ENCODE measurements around the gene DNAJB14. TPM values are rescaled to one million over a fixed set of nuclear protein-coding genes. Genes with fewer than 3 reads are reported as not detected.

The DNAJB14 gene
- total RNA-seq, 2 experiments from 2014 or later: 66.3 to 67.4 TPM

- TF ChIP-seq CTCF (IDR thresholded peaks at IDR 0.05): no peak
- Histone ChIP-seq H3K27me3 (ENCODE audit: control insufficient read depth in 1 of 2, insufficient read depth in 2 of 2, low read length in 2 of 2) (no peaks in the 10 kb centered on the region), H3K36me3 (ENCODE audit: insufficient read depth, low read length) (peaks cover 14% of the 10 kb centered on the region), H3K27ac (ENCODE audit: low read depth in 1 of 2, low read length in 2 of 2) (peak within 1 kb of the TSS; percentile 71 to 80), H3K4me3 (ENCODE audit: low read length) (peak within 1 kb of the TSS; percentile 61), H3K9me3 (ENCODE audit: control insufficient read depth in 1 of 2, insufficient read depth in 1 of 2, low read length in 2 of 2) (no peaks in the 10 kb centered on the region), H3K4me1 (ENCODE audit: insufficient read depth, low read length) (peaks cover 23% of the 10 kb centered on the region)
- no peaks in the 10 kb centered on the region for H3K27me3 Mint-ChIP-seq
- DNase-seq: peak; percentile 76 to 97 (median 88)
- peaks cover 22% of the 10 kb centered on the region for H3K36me3 Mint-ChIP-seq (ENCODE audit: low read depth)
- H3K4me3 Mint-ChIP-seq: peak within 1 kb of the TSS; percentile 99
- ATAC-seq (ENCODE audit: poor library complexity): peak; percentile 98
- POLR2A ChIA-PET: interaction anchor here (0.7 to 2.7 kb wide), 20 partner anchors 9 to 965 kb away, joined by 3 to 109 read pairs (median 5); partner anchors contain the start of genes ADH5, DAPP1, DNAJB14 and EIF4E
- CTCF ChIA-PET: interaction anchor here (1.2 to 1.9 kb wide), 6 partner anchors 14 to 899 kb away, joined by 3 to 9 read pairs (median 5); partner anchors contain the start of genes DNAJB14, METAP1 and TRMT10A
- intact Hi-C loops (cut with DNase I, micrococcal nuclease): loop anchor here (1.0 to 10.0 kb wide), 8 partner anchors 52 to 1750 kb away; partner anchors contain the start of genes ADH5 (in 1 of the 2), DAPP1 (in 1 of the 2), DNAJB14 (in 1 of the 2) and EIF4E (in 1 of the 2)
- H3K27ac Mint-ChIP-seq: peak within 1 kb of the TSS; percentile 96
- H3K4me1 Mint-ChIP-seq (ENCODE audit: low read depth): peaks cover 53% of the 10 kb centered on the region
- no peaks in the 10 kb centered on the region for H3K9me3 Mint-ChIP-seq
Measured at GRCh38 chr4:99894161-99894997, 52.0 kb downstream of the DNAJB14 start, which contains the start of gene LAMTOR3. Gene LAMTOR3 (minus strand): TSS chr4:99894427. CDS start chr4:99893963, 464 bp downstream.

- POLR2A ChIA-PET: interaction anchor here (0.7 to 2.7 kb wide), 16 partner anchors 9 to 965 kb away, joined by 3 to 109 read pairs (median 6); partner anchors contain the start of genes ADH5, DAPP1, DNAJB14 and EIF4E
- no peak for DNase-seq
- Mint-ChIP-seq H3K27me3 (no peaks in the 10 kb centered on the region), H3K36me3 (ENCODE audit: low read depth) (peaks cover 24% of the 10 kb centered on the region), H3K4me3 (peak overlapping the region; percentile 99), H3K9me3 (no peaks in the 10 kb centered on the region), H3K27ac (peak overlapping the region; percentile 96), H3K4me1 (ENCODE audit: low read depth) (peaks cover 56% of the 10 kb centered on the region)
- Histone ChIP-seq H3K27me3 (ENCODE audit: control insufficient read depth in 1 of 2, insufficient read depth in 2 of 2, low read length in 2 of 2) (no peaks in the 10 kb centered on the region), H3K9me3 (ENCODE audit: control insufficient read depth in 1 of 2, insufficient read depth in 1 of 2, low read length in 2 of 2) (no peaks in the 10 kb centered on the region), H3K4me3 (ENCODE audit: low read length) (peak overlapping the region; percentile 61), H3K27ac (ENCODE audit: low read depth in 1 of 2, low read length in 2 of 2) (peak overlapping the region; percentile 71 to 80), H3K36me3 (ENCODE audit: insufficient read depth, low read length) (peaks cover 18% of the 10 kb centered on the region), H3K4me1 (ENCODE audit: insufficient read depth, low read length) (peaks cover 23% of the 10 kb centered on the region)
- no peak for ATAC-seq (ENCODE audit: poor library complexity)
- CTCF ChIA-PET: interaction anchor here (1.3 to 1.6 kb wide), 4 partner anchors 53 to 899 kb away, joined by 3 to 9 read pairs (median 5); partner anchors contain the start of genes DNAJB14, METAP1 and TRMT10A
- intact Hi-C loops (cut with DNase I, micrococcal nuclease): loop anchor here (1.0 to 10.0 kb wide), 9 partner anchors 53 to 1749 kb away; partner anchors contain the start of genes ADH5 (in 1 of the 2), DAPP1 (in 1 of the 2), DNAJB14 (in 1 of the 2) and EIF4E (in 1 of the 2)
- no peak for TF ChIP-seq CTCF (IDR thresholded peaks at IDR 0.05)
Measured at GRCh38 chr4:99893839-99894160, 52.6 kb downstream of the DNAJB14 start.

GRCh38 chr4:99893029-99893428 is 53.4 kb downstream of the DNAJB14 start:
- intact Hi-C loops (cut with DNase I, micrococcal nuclease): loop anchor here in 1 of 2 experiments (2.0 to 10.0 kb wide), 6 partner anchors 202 to 1748 kb away; partner anchors contain the start of genes ADH5, EIF4E, METAP1 and STPG2
- Histone ChIP-seq H3K9me3 (ENCODE audit: control insufficient read depth in 1 of 2, insufficient read depth in 1 of 2, low read length in 2 of 2) (no peaks in the 10 kb centered on the region), H3K4me3 (ENCODE audit: low read length) (peak overlapping the region; percentile 61), H3K27me3 (ENCODE audit: control insufficient read depth in 1 of 2, insufficient read depth in 2 of 2, low read length in 2 of 2) (no peaks in the 10 kb centered on the region), H3K4me1 (ENCODE audit: insufficient read depth, low read length) (peaks cover 23% of the 10 kb centered on the region), H3K36me3 (ENCODE audit: insufficient read depth, low read length) (peaks cover 14% of the 10 kb centered on the region), H3K27ac (ENCODE audit: low read depth in 1 of 2, low read length in 2 of 2) (no peak overlapping the region)
- TF ChIP-seq CTCF (IDR thresholded peaks at IDR 0.05): no peak
- Mint-ChIP-seq H3K36me3 (ENCODE audit: low read depth) (peaks cover 28% of the 10 kb centered on the region), H3K4me1 (ENCODE audit: low read depth) (peaks cover 61% of the 10 kb centered on the region), H3K27me3 (no peaks in the 10 kb centered on the region), H3K9me3 (no peaks in the 10 kb centered on the region), H3K4me3 (peak overlapping the region; percentile 99), H3K27ac (peak overlapping the region; percentile 96)
- POLR2A ChIA-PET: interaction anchor here (0.7 to 2.7 kb wide), 4 partner anchors 47 to 57 kb away, joined by 3 to 109 read pairs (median 11); partner anchors contain the start of genes DNAJB14 and H2AZ1
- DNase-seq: no peak
- ATAC-seq (ENCODE audit: poor library complexity): no peak
- CTCF ChIA-PET: interaction anchor here (1.6 kb wide), 1 partner anchor 56 kb away, joined by 6 read pairs; no protein-coding TSS in a partner anchor

Data from CD4-positive, alpha-beta T cell (primary cell).